BE2C (cell line): ENCODE data around the gene GTPBP4.
A peak's percentile ranks its signal among the peaks of the same experiment; 100 is the strongest.

ENCODE experiments used
- DNase-seq: peaks from one replicate; pipeline ENCODE4 v3.0.0-alpha.2; 2020
- H3K27me3 ChIP-seq: fragments of 250-450 bp; sonication (Bioruptor Pico); 2 replicates; pipeline ENCODE4 v1.5.1; 2020; ENCODE audit warnings: mild to moderate bottlenecking
- H3K36me3 ChIP-seq: fragments of 250-450 bp; sonication (Bioruptor Pico); 2 replicates; pipeline ENCODE4 v1.5.1; 2020; ENCODE audit warnings: mild to moderate bottlenecking
- H3K4me1 ChIP-seq: fragments of 250-450 bp; sonication (Bioruptor Pico); 2 replicates; pipeline ENCODE4 v1.5.1; 2020
- H3K4me3 ChIP-seq: 2 replicates; pipeline ENCODE4 v1.5.1; 2011; ENCODE audit warnings: low read depth, low read length
- H3K9me3 ChIP-seq: fragments of 250-450 bp; sonication (Bioruptor Pico); 2 replicates; pipeline ENCODE4 v1.5.1; 2020
- TF ChIP-seq, protein P1 (sequence below): IDR thresholded peaks from 2 replicates; pipeline ENCODE4 v1.5.1; 2012; ENCODE audit warnings: mild to moderate bottlenecking, low read depth, low read length

The GTPBP4 gene

DNA sequence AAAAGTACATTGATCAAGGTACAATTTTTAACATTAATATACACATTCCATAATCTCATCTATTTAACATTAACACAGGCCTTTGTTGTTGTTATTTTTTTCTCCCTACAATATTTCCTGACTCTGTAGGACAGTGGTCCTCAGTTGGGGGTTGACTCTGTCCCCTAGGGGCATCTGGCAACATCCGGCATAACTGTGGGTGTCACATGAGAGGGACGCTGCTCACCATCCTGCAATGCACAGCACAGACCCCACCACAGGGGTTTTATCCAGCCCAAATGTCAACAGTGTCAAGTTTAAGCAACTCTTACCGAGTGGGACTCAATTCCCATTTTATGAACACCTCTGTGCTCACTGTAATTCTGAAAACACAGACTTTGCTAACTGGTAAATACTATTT lies 51.9 kb downstream of the GTPBP4 start:
- Histone ChIP-seq H3K4me3 (no peak overlapping the region), H3K36me3 (peaks cover 42% of the 10 kb centered on the region)
- TF ChIP-seq, protein P1, sequence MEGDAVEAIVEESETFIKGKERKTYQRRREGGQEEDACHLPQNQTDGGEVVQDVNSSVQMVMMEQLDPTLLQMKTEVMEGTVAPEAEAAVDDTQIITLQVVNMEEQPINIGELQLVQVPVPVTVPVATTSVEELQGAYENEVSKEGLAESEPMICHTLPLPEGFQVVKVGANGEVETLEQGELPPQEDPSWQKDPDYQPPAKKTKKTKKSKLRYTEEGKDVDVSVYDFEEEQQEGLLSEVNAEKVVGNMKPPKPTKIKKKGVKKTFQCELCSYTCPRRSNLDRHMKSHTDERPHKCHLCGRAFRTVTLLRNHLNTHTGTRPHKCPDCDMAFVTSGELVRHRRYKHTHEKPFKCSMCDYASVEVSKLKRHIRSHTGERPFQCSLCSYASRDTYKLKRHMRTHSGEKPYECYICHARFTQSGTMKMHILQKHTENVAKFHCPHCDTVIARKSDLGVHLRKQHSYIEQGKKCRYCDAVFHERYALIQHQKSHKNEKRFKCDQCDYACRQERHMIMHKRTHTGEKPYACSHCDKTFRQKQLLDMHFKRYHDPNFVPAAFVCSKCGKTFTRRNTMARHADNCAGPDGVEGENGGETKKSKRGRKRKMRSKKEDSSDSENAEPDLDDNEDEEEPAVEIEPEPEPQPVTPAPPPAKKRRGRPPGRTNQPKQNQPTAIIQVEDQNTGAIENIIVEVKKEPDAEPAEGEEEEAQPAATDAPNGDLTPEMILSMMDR, result no peak

DNA sequence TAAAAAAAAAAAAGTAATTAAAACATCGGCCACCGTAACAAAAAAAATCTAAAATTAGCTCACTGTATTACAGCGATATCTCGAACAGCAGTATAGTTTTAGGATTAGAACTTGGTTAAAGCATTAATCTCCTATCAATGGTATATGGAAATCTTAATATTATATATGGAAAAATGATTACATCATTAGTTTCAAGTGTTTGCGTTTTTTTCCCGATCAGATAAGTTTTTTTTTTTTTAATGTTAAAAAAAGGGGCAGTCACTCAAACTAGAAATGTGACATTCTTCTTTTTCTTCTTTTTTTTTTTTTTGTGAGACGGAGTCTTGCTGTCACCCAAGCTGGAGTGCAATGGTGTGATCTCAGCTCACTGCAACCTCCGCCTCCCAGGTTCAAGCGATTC lies 53.3 kb downstream of the GTPBP4 start:
- TF ChIP-seq, protein P1, result no peak
- Histone ChIP-seq H3K36me3 (peaks cover 42% of the 10 kb centered on the region), H3K9me3 (no peaks in the 10 kb centered on the region), H3K4me3 (no peak overlapping the region), H3K27me3 (no peaks in the 10 kb centered on the region), H3K4me1 (no peaks in the 10 kb centered on the region; the same call in none of the 2 replicates)
- no peak for DNase-seq

More for the DNA sequence above, 51.9 kb downstream of the GTPBP4 start:
- Histone ChIP-seq H3K9me3 (no peaks in the 10 kb centered on the region), H3K4me1 (no peaks in the 10 kb centered on the region; the same call in none of the 2 replicates), H3K27me3 (no peaks in the 10 kb centered on the region)
- DNase-seq, result no peak

DNA sequence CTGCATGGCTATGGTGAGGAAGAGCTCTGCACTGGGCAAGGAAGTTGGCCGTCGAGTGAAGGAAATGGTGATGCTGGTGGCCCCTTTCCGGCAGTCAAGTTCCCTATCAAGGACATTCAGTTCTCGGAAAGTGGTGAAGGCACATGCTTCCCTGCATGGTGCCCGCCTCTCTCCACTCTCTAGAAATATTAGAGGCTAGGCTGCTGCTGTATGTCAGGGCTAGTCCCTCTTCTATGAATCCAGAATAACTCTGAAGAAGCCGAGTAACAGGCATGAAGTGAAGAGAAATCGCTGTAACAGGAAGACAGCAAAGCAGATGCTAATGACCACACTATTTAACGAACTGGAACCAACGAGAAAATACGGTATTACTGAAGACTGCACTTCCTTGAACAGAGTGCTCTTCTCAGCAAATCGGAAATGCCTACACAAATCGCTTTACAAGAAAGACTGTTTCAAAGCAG lies 55.3 kb downstream of the GTPBP4 start:
- TF ChIP-seq, protein P1, result no peak
- no peak for DNase-seq
- no peak overlapping the region for H3K4me3 ChIP-seq
- no peaks in the 10 kb centered on the region; the same call in none of the 2 replicates for H3K4me1 ChIP-seq
- no peaks in the 10 kb centered on the region for H3K9me3 ChIP-seq
- H3K27me3 ChIP-seq, result no peaks in the 10 kb centered on the region
- peaks cover 35% of the 10 kb centered on the region for H3K36me3 ChIP-seq

DNA sequence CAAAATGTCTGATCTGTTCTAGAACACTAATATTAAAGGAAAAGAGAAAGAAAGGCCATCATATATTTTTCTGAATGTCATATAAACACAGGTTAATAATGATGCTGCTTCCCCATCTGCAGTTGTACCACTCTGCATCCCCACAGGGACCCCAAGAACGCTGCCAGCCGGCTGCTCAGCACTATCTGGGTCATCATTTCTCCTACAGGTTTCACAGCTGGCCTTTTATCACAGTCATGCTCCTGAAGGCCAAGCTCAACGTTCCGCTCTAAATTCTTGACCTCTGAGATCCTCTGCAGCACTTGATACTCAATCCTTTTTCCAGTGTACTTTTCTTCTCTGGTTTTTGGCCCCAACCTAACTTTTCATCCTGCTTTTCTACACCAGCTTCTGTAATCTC lies 55.9 kb downstream of the GTPBP4 start:
- peaks cover 35% of the 10 kb centered on the region for H3K36me3 ChIP-seq

DNA sequence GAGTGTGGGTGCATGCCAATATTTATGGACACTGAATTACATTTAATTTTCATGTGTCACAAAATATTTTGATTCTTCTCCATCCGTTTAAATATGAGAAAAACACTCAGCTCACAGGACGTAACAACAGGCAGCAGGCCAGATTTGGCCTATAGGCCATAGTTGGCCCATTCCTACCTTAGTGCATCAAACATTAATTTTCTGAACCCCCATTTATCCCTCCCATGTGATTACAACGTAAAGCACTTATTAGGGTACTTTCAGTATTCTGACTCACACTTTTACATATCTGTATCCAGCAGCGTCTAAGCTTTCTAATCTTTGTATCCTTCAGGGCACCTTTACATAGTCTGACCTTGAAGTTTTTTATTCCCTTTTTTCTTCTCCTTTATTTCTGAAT lies 56.7 kb downstream of the GTPBP4 start:
- H3K9me3 ChIP-seq, result no peaks in the 10 kb centered on the region
- DNase-seq, result no peak
- no peaks in the 10 kb centered on the region; the same call in none of the 2 replicates for H3K4me1 ChIP-seq
- TF ChIP-seq, protein P1, result no peak
- no peaks in the 10 kb centered on the region for H3K27me3 ChIP-seq
- H3K4me3 ChIP-seq, result 0 out of 2 replicates have a peak overlapping the region, but pooled peaks have one; percentile 2
- peaks cover 31% of the 10 kb centered on the region for H3K36me3 ChIP-seq

More for the DNA sequence above, 55.9 kb downstream of the GTPBP4 start:
- Histone ChIP-seq H3K9me3 (no peaks in the 10 kb centered on the region), H3K4me3 (no peak overlapping the region), H3K27me3 (no peaks in the 10 kb centered on the region), H3K4me1 (no peaks in the 10 kb centered on the region; the same call in none of the 2 replicates)
- DNase-seq, result no peak
- TF ChIP-seq, protein P1, result no peak

DNA sequence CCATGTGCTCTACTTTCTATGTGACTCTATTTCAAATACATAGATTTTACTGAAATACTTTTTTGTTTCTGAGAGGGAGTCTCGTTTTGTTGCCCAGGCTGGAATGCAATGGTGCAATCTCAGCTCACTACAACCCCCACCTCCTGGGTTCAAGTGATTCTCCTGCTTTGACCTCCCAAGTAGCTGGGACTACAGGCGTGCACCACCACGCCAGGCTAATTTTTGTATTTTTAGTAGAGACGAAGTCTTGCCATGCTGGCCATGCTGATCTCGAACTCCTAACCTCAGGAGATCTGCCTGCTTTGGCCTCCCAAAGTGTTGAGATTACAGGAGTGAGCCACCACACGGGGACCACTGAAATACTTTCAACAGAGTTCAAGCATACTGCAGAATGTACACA lies 57.2 kb downstream of the GTPBP4 start:
- DNase-seq, result no peak
- Histone ChIP-seq H3K9me3 (no peaks in the 10 kb centered on the region), H3K4me3 (no peak overlapping the region), H3K4me1 (no peaks in the 10 kb centered on the region; the same call in none of the 2 replicates), H3K27me3 (no peaks in the 10 kb centered on the region), H3K36me3 (peaks cover 28% of the 10 kb centered on the region)
- TF ChIP-seq, protein P1, result no peak
